HL-60 (cell line): Measurements from ENCODE around the gene TRAF7.

Experiments used
- DNase-seq, 2 experiments: peaks; one replicate each; pipeline ENCODE4 v3.0.0-alpha.2; 2010 to 2020; ENCODE audit warnings: low read depth in 1 of 2, low spot score in 1 of 2
- H3K27ac ChIP-seq: fragments of 250-450 bp; sonication (Bioruptor Pico); replicated peaks from 2 replicates; pipeline ENCODE4 v1.5.1; 2020; ENCODE audit warnings: mild to moderate bottlenecking, moderate library complexity
- H3K27me3 ChIP-seq: fragments of 250-450 bp; sonication (Bioruptor Pico); 2 replicates; pipeline ENCODE4 v1.5.1; 2021; ENCODE audit warnings: mild to moderate bottlenecking, moderate library complexity; ENCODE audit not compliant: insufficient read depth, poor library complexity, severe bottlenecking
- H3K4me3 ChIP-seq: replicated peaks from 2 replicates; pipeline ENCODE4 v1.5.1; 2011; ENCODE audit warnings: mild to moderate bottlenecking, control low read depth, low read length; ENCODE audit not compliant: insufficient read depth
- CTCF ChIP-seq: IDR thresholded peaks from one replicate; pipeline ENCODE4 v1.5.1; 2011; ENCODE audit warnings: low read length, control low read depth, inconsistent platforms; ENCODE audit not compliant: insufficient read depth
- GABPA ChIP-seq: IDR thresholded peaks from 2 replicates; pipeline ENCODE4 v1.6.1; 2012; ENCODE audit warnings: low read depth
- POLR2AphosphoS5 ChIP-seq: IDR thresholded peaks from 2 replicates; pipeline ENCODE4 v1.6.1; 2012; ENCODE audit warnings: low read depth
- REST ChIP-seq: IDR thresholded peaks from 2 replicates; pipeline ENCODE4 v1.6.1; 2012; ENCODE audit warnings: low read depth; ENCODE audit not compliant: insufficient replicate concordance
- SPI1 ChIP-seq: IDR thresholded peaks from 2 replicates; pipeline ENCODE4 v1.6.1; 2012; ENCODE audit warnings: low read depth, mild to moderate bottlenecking, borderline replicate concordance

TRAF7 gene

GRCh38 chr16:2181952-2182351, 26.4 kb downstream of the TRAF7 start:
- no peak overlapping the region for H3K27ac ChIP-seq
- no peak for DNase-seq
- H3K4me3 ChIP-seq, result no peak overlapping the region
- peaks cover 3% of the 10 kb centered on the region for H3K27me3 ChIP-seq
- TF ChIP-seq GABPA, result no peak
- no peak for TF ChIP-seq SPI1
- no peak for TF ChIP-seq POLR2AphosphoS5
- no peak for TF ChIP-seq CTCF
- TF ChIP-seq REST, result no peak

DNA sequence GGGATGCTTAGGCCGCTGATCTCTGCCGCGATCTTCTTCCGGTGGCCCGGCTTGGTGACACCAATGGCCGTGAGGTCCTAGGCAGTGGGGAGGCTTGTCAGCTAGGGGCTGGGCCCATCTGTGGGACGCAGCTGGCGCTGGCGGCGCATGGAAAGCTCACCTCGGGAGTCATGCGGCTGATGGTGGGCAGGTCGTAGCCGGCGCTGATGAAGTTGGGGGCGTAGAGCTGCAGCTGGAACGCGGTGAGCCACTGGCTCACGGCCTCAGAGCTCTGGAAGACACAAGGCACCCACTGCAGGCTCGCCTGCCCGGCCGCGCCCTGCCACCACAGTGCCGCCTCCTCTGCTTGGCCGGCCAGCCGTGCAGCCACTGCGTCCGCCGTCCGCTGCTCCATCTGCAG, 28.1 kb downstream of the TRAF7 start:
- H3K27ac ChIP-seq, result no peak overlapping the region
- no peak overlapping the region for H3K4me3 ChIP-seq
- peaks cover 3% of the 10 kb centered on the region for H3K27me3 ChIP-seq
- DNase-seq, result no peak
- TF ChIP-seq REST (no peak), CTCF (no peak), POLR2AphosphoS5 (no peak), GABPA (no peak), SPI1 (no peak)

- TF ChIP-seq REST, result no peak
- TF ChIP-seq GABPA, result no peak
- TF ChIP-seq SPI1, result no peak
- TF ChIP-seq POLR2AphosphoS5, result no peak
- TF ChIP-seq CTCF, result no peak
- no peak for DNase-seq
- Histone ChIP-seq H3K4me3 (no peak overlapping the region), H3K27me3 (peaks cover 3% of the 10 kb centered on the region), H3K27ac (no peak overlapping the region)
These were observed 28.8 kb downstream of the TRAF7 start for GRCh38 chr16:2184346-2184745.
